SH-SY5Y (cell line): ENCODE measurements around the gene ATP10A.

Experiments
- GATA2 ChIP-seq: IDR thresholded peaks from 2 replicates; pipeline ENCODE4 v1.6.1; 2011; ENCODE audit warnings: mild to moderate bottlenecking, low read depth, low read length
- GATA3 ChIP-seq: IDR thresholded peaks from 2 replicates; pipeline ENCODE4 v1.6.1; 2011; ENCODE audit warnings: low read depth, mild to moderate bottlenecking, low read length, moderate library complexity

GRCh38 chr15:25712961-25713355 is 150.2 kb downstream of the ATP10A start:
- no peak for TF ChIP-seq GATA2
- no peak for TF ChIP-seq GATA3
